HuH-7 (cell line): ENCODE results near the gene TMEM185B.

ENCODE experiments used
- DNase-seq: peaks from one replicate; pipeline ENCODE4 v3.0.0; 2011; ENCODE audit warnings: low spot score

Gene TMEM185B

GRCh38 chr2:120230515-120231471 lies 7.6 kb upstream of the TMEM185B start:
- no peak for DNase-seq

- DNase-seq: no peak
These were observed 6.1 kb upstream of the TMEM185B start for GRCh38 chr2:120229341-120229740.

- DNase-seq: no peak
These were observed 5.3 kb upstream of the TMEM185B start for GRCh38 chr2:120228503-120228902.

GRCh38 chr2:120227111-120227991 lies 4.2 kb upstream of the TMEM185B start:
- no peak for DNase-seq

GRCh38 chr2:120226316-120226715 lies 3.1 kb upstream of the TMEM185B start:
- no peak for DNase-seq

GRCh38 chr2:120225549-120226065 lies 2.4 kb upstream of the TMEM185B start:
- no peak for DNase-seq

GRCh38 chr2:120224735-120225548 lies 1.7 kb upstream of the TMEM185B start:
- DNase-seq: no peak

GRCh38 chr2:120224256-120224655 lies 1.1 kb upstream of the TMEM185B start:
- no peak for DNase-seq

- DNase-seq: no peak
These were observed 790 bp downstream of the TMEM185B start for GRCh38 chr2:120222186-120223033.

- no peak for DNase-seq
These were observed 1.6 kb downstream of the TMEM185B start for GRCh38 chr2:120221616-120222015.

GRCh38 chr2:120220756-120221155 lies 2.4 kb downstream of the TMEM185B start:
- DNase-seq: no peak

- no peak for DNase-seq
These were observed 3.4 kb downstream of the TMEM185B start for GRCh38 chr2:120219766-120220165.

GRCh38 chr2:120219291-120219690 lies 3.9 kb downstream of the TMEM185B start:
- DNase-seq: no peak

- no peak for DNase-seq
These were observed 5.0 kb downstream of the TMEM185B start for GRCh38 chr2:120218181-120218580.

GRCh38 chr2:120210270-120210693 lies 12.9 kb downstream of the TMEM185B start:
- no peak for DNase-seq

GRCh38 chr2:120209427-120210269 lies 13.6 kb downstream of the TMEM185B start:
- no peak for DNase-seq

GRCh38 chr2:120208381-120209353 lies 14.5 kb downstream of the TMEM185B start:
- DNase-seq: no peak

- peak; percentile 60 for DNase-seq
These were observed 17.1 kb downstream of the TMEM185B start for GRCh38 chr2:120206022-120206581.
